Measurements from ENCODE around the gene KCTD13.
A peak's percentile ranks its signal among the peaks of the same experiment; 100 is the strongest.

Gene KCTD13

GRCh38 chr16:29899516-29900101, 26.4 kb downstream of the KCTD13 start, which contains the start of gene SEZ6L2 (continued):
- TF ChIP-seq ZSCAN23 (tag by site-specific recombination; IDR thresholded peaks at IDR 0.05) (no peak), ZNF513 (tag by site-specific recombination; IDR thresholded peaks at IDR 0.05) (no peak), GLIS1 (tag by site-specific recombination; IDR thresholded peaks at IDR 0.05) (peak; percentile 68), ZNF248 (tag by site-specific recombination; IDR thresholded peaks at IDR 0.05) (no peak), ZNF157 (tag by site-specific recombination; IDR thresholded peaks at IDR 0.05) (no peak), SCRT2 (tag by site-specific recombination; IDR thresholded peaks at IDR 0.05) (no peak), SALL2 (tag by site-specific recombination; IDR thresholded peaks at IDR 0.05; ENCODE audit: borderline replicate concordance) (no peak), ZNF670 (tag by site-specific recombination; IDR thresholded peaks at IDR 0.05; ENCODE audit: low read depth) (no peak), ZNF518A (tag by site-specific recombination; conservative IDR thresholded peaks at IDR 0.05; ENCODE audit: low read depth) (no peak), ZNF561 (tag by site-specific recombination; IDR thresholded peaks at IDR 0.05; ENCODE audit: borderline replicate concordance) (0 out of 2 replicates have a peak, but pooled peaks have one; percentile 23), ZNF311 (tag by site-specific recombination; IDR thresholded peaks at IDR 0.05; ENCODE audit: borderline replicate concordance) (no peak), ZNF530 (tag by site-specific recombination; IDR thresholded peaks at IDR 0.05; ENCODE audit: low read depth) (no peak), ZNF302 (tag by site-specific recombination; IDR thresholded peaks at IDR 0.05; ENCODE audit: low read depth) (no peak), ZNF292 (tag by site-specific recombination; IDR thresholded peaks at IDR 0.05; ENCODE audit: borderline replicate concordance, low read depth) (no peak), ZNF354C (tag by site-specific recombination; IDR thresholded peaks at IDR 0.05; ENCODE audit: borderline replicate concordance, low read depth) (no peak), ZNF280D (tag by site-specific recombination; IDR thresholded peaks at IDR 0.05) (no peak), ZNF701 (tag by site-specific recombination; IDR thresholded peaks at IDR 0.05) (no peak), ZNF426 (tag by site-specific recombination; IDR thresholded peaks at IDR 0.05) (no peak), GLI2 (tag by site-specific recombination; IDR thresholded peaks at IDR 0.05; ENCODE audit: borderline replicate concordance, low read depth) (no peak), ZNF169 (tag by site-specific recombination; IDR thresholded peaks at IDR 0.05) (no peak), ZNF214 (tag by site-specific recombination; IDR thresholded peaks at IDR 0.05; ENCODE audit: borderline replicate concordance) (no peak), ZNF529 (tag by site-specific recombination; IDR thresholded peaks at IDR 0.05; ENCODE audit: insufficient replicate concordance) (no peak), SP7 (tag by site-specific recombination; IDR thresholded peaks at IDR 0.05) (peak; percentile 73), ZNF785 (tag by site-specific recombination; IDR thresholded peaks at IDR 0.05) (no peak), ZNF521 (tag by site-specific recombination; IDR thresholded peaks at IDR 0.05) (no peak), ZNF837 (tag by site-specific recombination; IDR thresholded peaks at IDR 0.05) (no peak)
- TF ChIP-seq, protein P1, sequence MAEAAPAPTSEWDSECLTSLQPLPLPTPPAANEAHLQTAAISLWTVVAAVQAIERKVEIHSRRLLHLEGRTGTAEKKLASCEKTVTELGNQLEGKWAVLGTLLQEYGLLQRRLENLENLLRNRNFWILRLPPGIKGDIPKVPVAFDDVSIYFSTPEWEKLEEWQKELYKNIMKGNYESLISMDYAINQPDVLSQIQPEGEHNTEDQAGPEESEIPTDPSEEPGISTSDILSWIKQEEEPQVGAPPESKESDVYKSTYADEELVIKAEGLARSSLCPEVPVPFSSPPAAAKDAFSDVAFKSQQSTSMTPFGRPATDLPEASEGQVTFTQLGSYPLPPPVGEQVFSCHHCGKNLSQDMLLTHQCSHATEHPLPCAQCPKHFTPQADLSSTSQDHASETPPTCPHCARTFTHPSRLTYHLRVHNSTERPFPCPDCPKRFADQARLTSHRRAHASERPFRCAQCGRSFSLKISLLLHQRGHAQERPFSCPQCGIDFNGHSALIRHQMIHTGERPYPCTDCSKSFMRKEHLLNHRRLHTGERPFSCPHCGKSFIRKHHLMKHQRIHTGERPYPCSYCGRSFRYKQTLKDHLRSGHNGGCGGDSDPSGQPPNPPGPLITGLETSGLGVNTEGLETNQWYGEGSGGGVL (tag by site-specific recombination; IDR thresholded peaks at IDR 0.05), result peak; percentile 96
- TF ChIP-seq, protein P2, sequence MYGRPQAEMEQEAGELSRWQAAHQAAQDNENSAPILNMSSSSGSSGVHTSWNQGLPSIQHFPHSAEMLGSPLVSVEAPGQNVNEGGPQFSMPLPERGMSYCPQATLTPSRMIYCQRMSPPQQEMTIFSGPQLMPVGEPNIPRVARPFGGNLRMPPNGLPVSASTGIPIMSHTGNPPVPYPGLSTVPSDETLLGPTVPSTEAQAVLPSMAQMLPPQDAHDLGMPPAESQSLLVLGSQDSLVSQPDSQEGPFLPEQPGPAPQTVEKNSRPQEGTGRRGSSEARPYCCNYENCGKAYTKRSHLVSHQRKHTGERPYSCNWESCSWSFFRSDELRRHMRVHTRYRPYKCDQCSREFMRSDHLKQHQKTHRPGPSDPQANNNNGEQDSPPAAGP (tag by site-specific recombination; IDR thresholded peaks at IDR 0.05), result no peak
